GM12872 (cell line): ENCODE measurements around the gene ACBD6.

Experiments
- CTCF ChIP-seq: IDR thresholded peaks from 3 replicates; pipeline ENCODE4 v1.5.1; 2011; ENCODE audit warnings: low read depth, mild to moderate bottlenecking, low read length, moderate library complexity; ENCODE audit not compliant: insufficient read depth

Gene ACBD6

GRCh38 chr1:180385144-180385543 is 117.2 kb downstream of the ACBD6 start:
- no peak for TF ChIP-seq CTCF

- TF ChIP-seq CTCF, result no peak
Measured at GRCh38 chr1:180384286-180385005, 117.9 kb downstream of the ACBD6 start.

- TF ChIP-seq CTCF, result no peak
Measured at GRCh38 chr1:180382326-180383115, 119.9 kb downstream of the ACBD6 start.

- no peak for TF ChIP-seq CTCF
Measured at GRCh38 chr1:180381184-180381580, 121.2 kb downstream of the ACBD6 start.

- TF ChIP-seq CTCF, result no peak
Measured at GRCh38 chr1:180380259-180381183, 121.9 kb downstream of the ACBD6 start.

- no peak for TF ChIP-seq CTCF
Measured at GRCh38 chr1:180376800-180377199, 125.6 kb downstream of the ACBD6 start.

GRCh38 chr1:180376253-180376652 is 126.1 kb downstream of the ACBD6 start:
- no peak for TF ChIP-seq CTCF
